GM11168 (cell line): ENCODE results near the gene SCART1.
"Not testable (repeated sequence)": the region's sequence is repeated elsewhere in the genome, so short reads cannot be mapped to it uniquely, and the experiment has no call there.

Experiments used
- in situ Hi-C: fragments of 300-500 bp; cut with MboI; formaldehyde crosslinking; loops from one replicate; pipeline ENCODE4 v1.12.0; 2022; ENCODE audit warnings: low sequenced_read_pairs; ENCODE audit not compliant: unreplicated experiment

SCART1 gene

DNA sequence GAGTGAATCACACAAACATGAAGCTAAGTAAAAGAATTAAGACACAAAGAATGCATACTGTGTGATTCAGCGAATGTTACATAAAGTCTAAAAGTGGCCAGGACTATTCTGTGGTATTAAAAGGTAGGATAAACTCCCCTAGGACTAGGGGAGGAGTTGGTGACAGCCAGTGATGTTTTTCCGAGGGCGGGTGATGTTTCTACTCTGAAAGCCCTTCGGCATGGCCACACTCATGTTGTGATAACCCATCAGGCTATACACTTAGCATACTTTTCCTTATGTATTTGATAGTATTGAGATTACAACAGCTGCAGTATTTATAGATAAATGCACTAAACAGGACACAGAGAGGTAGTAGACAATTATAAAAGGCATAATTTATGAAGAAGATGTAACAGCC, 57.7 kb downstream of the SCART1 start:
- in situ Hi-C loops = no loop called here

DNA sequence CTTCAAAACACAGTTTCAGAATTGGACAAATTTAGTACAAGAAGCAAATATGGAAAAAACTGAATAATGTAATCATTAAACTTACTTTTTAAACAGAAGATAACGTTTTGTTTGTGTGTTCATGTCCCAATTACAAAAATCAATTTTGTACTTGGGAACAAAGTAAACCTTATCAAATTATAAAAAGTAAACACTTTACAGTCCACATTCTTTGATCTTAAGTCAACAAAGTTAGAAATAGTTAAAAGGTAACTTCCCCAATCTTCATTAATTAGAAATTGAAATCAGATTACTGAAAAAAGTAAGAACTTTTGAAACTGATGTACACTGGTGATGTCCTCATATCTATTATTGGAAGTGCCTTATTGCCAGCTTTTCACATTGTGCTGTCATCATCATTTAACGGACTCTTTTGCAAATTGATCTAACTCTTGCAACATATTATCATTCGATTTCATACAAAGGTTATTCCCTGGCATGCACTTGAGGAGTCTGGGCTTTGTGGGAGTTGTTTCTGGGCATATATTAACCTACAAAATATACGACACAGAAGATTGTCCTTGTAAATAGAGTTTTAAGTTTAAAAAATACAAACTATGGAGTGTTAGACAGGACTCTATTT, 58.3 kb downstream of the SCART1 start:
- in situ Hi-C loops = no loop called here

DNA sequence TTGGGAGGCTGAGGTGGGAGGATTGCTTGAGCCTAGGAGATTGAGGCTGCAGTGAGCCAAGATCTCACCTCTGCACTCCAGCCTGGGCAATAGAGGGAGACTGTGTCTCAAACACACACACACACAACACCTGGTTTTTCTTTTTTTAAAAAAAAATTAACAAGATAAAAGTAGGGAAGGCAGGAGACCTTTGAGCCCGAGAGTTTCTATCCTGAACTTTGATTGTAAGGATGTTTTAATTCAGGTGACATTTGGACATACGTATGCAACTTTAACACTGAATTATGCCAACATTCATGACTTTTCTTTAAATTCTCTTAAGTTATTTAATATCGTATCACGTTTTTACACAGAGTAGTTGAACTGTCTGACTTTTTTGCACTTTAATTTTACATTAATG, 61.7 kb downstream of the SCART1 start:
- in situ Hi-C loops = no loop called here

DNA sequence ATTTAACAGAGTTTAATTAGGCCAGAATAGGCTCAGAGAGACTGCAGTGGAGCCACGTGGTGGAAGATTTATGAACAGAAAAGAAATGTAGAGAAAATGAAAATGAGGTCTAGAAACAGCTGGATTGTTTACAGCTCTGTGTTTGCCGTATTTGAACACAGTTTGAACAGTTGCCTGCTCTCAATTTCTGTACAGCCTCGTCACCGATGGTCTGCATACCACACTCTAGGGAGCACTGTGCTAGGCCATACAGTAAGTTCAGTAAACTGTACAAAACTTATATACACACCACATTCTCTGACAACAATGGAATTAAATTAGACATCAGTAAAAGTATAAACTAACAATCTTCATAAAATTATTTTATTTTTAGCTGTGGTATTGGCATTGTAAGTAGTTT, 62.3 kb downstream of the SCART1 start:
- in situ Hi-C loops = no loop called here

DNA sequence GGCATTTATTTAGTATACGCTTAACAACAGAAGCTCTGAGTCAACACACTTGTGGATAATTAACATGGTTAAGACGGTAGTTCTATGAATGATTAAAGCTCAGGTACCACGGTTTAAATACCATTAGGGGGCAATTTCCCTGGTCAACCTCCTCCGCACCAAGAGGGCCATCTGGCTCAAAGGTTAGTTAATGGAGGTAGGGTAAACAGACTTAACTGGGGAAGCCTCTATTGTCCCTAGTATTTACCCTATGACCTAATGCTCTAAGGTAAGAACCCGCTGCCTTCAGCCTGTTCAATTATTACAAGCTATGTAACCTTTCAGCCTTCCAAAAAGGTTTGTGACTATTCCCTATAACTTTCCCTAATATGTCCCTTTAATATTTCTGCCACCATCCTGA, 64.8 kb downstream of the SCART1 start:
- in situ Hi-C loops = not testable (repeated sequence)
